Gastrocnemius medialis (tissue), 4 donors: ENCODE data around the gene DLG1.

Source experiments
- CTCF ChIP-seq, 5 experiments: fragments of 450-650 bp in 3 of 5; fragments of 200-600 bp in 2 of 5; sonication (generic) in 2 of 5; IDR thresholded peaks in 4 of 5; conservative IDR thresholded peaks in 1 of 5; 1 replicate in 4 of 5; 2 replicates in 1 of 5; pipeline ENCODE4 v1.5.1; 2016 to 2019; ENCODE audit warnings: antibody characterized with exemption in 5 of 5, mild to moderate bottlenecking in 3 of 5, moderate library complexity in 3 of 5
- POLR2A ChIP-seq, 2 donors: fragments of 450-650 bp; IDR thresholded peaks; one replicate each; pipeline ENCODE4 v1.6.1; 2017; ENCODE audit warnings: antibody characterized with exemption in 2 of 2, mild to moderate bottlenecking in 2 of 2, moderate library complexity in 2 of 2

- TF ChIP-seq CTCF (IDR thresholded peaks at IDR 0.05 in 4 of 5, conservative IDR thresholded peaks at IDR 0.05 in 1 of 5) (no peak), POLR2A (IDR thresholded peaks at IDR 0.05) (no peak)
Measured at GRCh38 chr3:197019021-197019420, 279.4 kb downstream of the DLG1 start.
